HFF-Myc (cell line): ENCODE results near the gene RNF217.

Source experiments
- DNase-seq: peaks from one replicate; pipeline ENCODE4 v3.0.0-alpha.2; 2011; ENCODE audit warnings: low read depth; ENCODE audit errors: extremely low read depth
- H3K4me3 ChIP-seq: replicated peaks from 2 replicates; pipeline ENCODE4 v1.5.1; 2011; ENCODE audit warnings: low read depth, mild to moderate bottlenecking, control low read depth, low read length
- TF ChIP-seq, protein P1 (sequence below): IDR thresholded peaks from 2 replicates; pipeline ENCODE4 v1.5.1; 2012; ENCODE audit warnings: mild to moderate bottlenecking, low read depth, low read length, control low read depth; ENCODE audit errors: missing control alignments

The RNF217 gene

DNA sequence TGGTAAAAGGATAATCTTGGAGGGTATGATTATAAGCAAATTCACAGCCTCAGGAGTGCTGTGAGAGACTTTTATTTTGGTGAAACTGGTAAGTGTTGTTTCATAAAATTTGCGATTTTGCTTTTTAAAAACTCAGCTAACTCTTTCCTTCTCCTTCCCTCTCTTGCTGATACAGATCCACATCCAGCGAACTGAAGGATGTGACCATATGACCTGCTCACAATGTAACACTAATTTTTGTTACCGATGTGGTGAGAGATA, 114.2 kb downstream of the RNF217 start:
- TF ChIP-seq, protein P1, sequence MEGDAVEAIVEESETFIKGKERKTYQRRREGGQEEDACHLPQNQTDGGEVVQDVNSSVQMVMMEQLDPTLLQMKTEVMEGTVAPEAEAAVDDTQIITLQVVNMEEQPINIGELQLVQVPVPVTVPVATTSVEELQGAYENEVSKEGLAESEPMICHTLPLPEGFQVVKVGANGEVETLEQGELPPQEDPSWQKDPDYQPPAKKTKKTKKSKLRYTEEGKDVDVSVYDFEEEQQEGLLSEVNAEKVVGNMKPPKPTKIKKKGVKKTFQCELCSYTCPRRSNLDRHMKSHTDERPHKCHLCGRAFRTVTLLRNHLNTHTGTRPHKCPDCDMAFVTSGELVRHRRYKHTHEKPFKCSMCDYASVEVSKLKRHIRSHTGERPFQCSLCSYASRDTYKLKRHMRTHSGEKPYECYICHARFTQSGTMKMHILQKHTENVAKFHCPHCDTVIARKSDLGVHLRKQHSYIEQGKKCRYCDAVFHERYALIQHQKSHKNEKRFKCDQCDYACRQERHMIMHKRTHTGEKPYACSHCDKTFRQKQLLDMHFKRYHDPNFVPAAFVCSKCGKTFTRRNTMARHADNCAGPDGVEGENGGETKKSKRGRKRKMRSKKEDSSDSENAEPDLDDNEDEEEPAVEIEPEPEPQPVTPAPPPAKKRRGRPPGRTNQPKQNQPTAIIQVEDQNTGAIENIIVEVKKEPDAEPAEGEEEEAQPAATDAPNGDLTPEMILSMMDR: no peak
- no peak for DNase-seq
- H3K4me3 ChIP-seq: no peak overlapping the region

DNA sequence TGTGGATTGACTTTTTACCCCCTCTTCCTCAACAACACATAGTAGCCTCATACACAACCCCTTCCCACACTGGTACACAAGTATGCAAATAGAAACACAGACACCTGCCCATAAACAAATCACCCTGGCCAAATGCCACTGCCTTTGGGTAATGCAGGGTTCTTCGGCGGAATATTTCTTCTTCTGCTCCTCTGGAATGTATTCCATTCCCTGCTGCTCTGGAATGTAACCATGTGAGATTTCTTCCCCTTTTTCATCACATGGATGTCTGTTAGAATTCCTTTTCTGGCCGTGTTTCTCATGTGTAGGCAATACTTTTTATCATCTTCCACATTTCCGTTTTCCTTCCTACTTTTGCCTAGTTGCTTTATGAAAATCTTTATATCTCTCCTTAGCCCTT, 115.2 kb downstream of the RNF217 start:
- DNase-seq: no peak
- no peak overlapping the region for H3K4me3 ChIP-seq
- TF ChIP-seq, protein P1: no peak

DNA sequence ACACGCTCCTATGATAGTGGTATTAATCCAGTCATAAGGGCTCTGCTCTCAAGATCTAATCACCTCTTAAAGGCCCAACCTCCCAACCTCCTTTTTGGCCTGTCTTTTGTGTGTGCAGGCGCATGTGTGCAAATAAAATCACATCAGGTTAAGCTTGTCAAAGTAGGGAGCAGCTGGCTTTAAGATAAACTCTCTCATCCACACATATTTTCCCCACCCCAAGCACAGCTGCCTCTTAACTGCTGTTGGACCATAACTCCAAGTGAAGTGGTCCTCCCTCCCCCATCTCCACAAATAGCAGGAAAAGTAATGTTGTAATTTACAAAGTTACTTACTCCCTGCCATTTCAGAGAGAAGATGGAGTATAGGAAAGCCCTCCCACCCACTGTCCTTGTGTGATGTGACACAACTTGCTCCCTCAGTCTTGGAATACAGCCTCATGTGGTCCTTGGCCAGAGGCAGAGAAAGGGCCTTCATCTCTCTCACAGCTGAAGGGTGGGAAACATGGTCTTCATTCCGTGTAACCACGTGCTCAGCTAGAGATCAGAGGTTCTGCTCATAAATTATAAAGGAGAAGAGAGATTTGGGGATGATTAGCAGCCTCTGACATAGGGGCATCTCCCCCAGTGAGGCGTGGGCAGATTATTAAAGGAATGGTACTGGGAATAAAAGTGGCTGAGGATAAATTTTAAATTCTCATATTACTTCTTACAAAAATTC, 116.5 kb downstream of the RNF217 start:
- TF ChIP-seq, protein P1: no peak
- DNase-seq: no peak
- H3K4me3 ChIP-seq: no peak overlapping the region

DNA sequence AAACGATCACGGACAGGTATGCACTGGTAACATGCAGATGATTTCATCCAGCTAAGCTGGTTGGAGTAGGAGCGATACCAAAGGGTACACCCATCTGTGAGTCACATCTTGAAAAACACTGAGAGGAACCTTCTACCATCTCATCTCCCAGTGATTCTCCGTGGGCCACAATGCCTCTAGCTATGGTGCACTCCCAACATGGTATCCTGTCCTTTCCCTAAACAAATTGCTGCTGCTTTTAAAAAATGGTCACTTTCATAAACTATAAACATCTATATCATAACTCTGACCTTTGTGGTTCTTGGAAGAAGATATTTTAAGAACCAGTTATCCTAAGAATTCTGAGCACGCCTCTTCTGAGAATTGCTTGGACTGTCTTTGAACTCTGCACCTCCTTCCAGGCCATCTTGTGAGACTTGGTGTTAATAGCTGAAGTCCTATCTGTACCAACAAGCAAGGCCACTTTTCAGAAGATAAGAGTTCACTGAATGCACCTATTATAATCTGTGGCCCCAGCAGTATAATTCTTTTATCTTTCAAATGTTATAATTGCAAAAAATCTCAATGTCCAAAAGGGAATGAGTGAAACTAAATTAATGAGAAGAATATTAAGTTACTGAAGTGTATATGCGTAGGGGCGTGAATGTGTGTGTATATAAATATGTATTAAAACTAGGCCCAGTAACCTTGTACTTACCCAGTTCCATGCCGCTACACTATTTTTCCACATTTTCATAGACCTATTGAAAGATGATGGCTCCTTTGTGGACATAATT, 120.9 kb downstream of the RNF217 start:
- no peak for DNase-seq
- H3K4me3 ChIP-seq: no peak overlapping the region
- TF ChIP-seq, protein P1: no peak

DNA sequence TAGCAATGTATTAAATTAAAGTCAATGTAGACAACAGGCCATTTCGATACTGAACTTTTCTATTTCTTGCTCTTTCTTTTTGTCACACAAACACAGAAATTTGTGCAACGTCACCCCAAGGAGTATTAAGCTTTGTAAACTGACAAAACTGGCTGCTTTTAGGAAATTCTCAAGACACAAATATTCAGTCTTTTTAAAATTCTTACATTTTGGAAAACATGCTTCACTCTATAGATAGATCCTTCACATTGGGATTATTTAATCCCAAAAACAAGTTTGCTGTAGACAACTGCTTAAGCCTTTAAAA, 121.4 kb downstream of the RNF217 start:
- no peak for DNase-seq
- TF ChIP-seq, protein P1: no peak
- no peak overlapping the region for H3K4me3 ChIP-seq

DNA sequence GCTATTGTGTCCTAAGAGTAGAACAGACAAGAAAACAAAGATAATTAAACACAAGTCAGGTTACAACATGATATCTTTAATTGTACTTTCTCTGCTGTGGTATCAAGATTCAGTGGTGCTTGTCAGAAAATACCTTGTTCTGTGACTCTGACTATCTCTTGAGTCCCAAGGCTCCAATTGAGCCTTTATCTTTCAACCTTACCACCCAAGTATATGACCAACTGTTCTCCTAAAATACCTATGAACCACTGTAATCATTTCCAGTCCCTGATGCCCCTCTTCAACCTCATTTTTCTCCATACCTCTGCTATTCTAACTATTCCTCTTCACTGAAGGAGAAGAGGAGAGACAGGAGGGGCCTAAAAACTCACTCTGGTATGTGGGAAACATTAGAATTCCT, 124.5 kb downstream of the RNF217 start:
- DNase-seq: no peak
- H3K4me3 ChIP-seq: no peak overlapping the region
- TF ChIP-seq, protein P1: no peak

DNA sequence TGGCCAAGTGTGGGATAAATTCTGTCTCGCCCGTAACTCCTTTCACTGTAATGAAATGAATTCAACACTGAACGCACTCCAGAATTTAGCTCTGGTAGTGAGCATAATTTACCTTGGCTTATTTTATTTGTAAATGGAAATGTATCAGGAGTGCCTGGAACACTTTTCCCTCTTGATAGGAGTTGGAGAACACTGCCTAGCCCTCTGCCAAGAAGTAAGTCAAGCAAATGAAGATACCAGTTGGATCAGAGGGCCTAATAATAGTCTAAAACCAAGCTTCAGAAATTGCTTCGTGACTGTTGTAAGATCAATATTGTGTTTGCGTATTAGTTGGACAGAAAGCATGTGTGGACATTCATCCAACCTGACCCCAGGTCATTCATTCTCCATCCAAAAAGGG, 126.7 kb downstream of the RNF217 start:
- no peak for DNase-seq
- TF ChIP-seq, protein P1: no peak
- no peak overlapping the region for H3K4me3 ChIP-seq
